HG03354 (cell line): ENCODE measurements around the gene METTL14.

Source experiments
- ATAC-seq: cut with Tn5 transposase; IDR thresholded peaks from one replicate; pipeline ENCODE4 v1.9.1; 2021; ENCODE audit warnings: mild to moderate bottlenecking; ENCODE audit not compliant: unreplicated experiment, poor library complexity, severe bottlenecking

The METTL14 gene

DNA sequence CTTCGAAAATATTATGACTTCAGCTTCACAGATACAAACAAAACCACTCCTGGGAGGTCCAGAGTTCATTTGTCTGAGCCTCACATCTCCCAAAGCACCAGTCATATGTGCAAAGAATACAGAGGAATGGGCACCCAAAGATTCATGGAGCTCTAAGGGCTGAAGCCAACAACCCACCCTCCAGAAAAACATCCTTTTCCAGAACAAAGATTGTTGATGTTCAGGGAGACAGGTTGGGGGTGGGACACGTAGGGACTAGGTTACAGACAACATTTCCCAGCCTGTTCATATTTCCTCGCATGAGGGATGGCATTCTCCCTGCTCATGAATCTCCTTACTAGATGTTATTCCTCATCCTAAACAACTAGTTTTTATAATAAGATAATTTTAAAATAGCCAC, 71.2 kb downstream of the METTL14 start:
- no peak for ATAC-seq

DNA sequence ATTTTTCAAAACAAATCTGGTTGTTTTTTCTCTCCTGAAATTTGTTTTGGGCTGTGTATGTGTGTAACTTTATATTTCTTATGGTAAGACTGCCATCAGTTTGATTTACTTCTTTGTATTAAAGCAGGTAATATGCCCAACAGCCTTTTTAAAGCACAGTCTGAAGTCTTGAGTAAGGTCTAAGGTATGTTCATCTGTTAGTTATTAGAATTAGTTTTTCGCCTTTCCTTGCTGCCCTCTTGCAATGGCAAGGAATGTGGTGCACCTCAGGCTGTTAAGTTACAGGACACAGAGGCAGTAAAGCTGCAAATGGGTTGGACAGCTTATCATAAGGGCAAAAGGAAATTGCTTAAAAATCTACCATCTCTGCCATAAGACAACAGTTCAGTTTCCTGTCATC, 71.8 kb downstream of the METTL14 start:
- no peak for ATAC-seq

DNA sequence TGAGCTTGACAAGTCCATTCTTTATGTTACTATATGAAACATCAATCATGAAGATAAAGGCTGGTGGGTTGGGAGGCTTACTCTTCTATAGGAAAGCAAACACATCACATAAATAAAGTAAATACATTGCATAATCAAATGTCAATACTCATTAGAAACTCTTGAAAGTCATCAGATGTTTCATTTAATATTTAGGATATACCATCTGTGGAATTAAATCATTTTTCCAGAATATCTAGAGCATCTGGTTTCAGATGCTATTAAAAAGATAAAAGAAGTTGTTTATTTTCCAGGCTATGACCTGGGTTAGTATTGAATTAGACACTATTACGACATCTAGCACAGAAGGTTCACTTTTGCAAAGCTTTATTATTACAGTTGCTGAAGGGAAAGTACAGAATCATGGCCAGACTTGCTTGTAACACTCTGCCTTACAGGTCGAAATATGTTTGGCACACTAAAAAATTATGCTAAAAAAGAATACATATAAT, 72.6 kb downstream of the METTL14 start:
- ATAC-seq = no peak

DNA sequence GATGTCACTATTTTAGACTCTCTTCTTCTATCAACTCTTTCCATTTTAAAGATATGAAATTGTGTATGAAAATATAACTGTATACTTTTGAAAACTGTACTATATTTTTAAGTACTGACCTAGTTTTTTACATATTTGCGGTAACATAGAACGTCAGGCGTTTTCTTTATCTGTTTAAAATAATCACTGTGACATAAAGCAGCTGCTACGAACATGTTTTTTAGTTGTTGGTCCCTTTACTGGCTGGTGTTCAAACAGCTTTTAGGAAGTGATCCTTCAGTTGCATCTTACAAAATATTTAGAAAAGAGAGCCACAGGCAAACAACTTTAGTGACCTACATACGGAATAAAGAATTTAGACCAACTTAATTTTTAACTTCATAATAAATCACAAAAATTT, 73.1 kb downstream of the METTL14 start:
- ATAC-seq = no peak

DNA sequence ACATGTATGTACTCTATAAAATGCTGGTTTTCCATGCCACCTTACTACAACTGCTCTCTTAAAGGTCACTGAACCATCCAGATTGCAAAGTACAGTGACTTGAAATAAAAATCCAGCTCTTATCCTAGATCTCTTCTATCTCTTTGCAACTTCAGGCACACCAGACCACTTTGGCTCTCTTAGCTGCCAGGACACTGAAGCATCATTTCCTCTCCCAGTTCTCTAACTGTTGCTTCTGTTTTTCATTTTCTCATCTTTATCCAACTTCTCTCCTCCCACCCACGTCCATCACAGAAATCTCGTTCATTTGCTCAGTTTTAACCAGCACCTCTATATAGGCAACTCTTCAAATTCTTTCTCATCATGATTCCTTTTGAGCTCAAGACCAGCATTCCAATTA, 74.3 kb downstream of the METTL14 start:
- ATAC-seq = no peak

DNA sequence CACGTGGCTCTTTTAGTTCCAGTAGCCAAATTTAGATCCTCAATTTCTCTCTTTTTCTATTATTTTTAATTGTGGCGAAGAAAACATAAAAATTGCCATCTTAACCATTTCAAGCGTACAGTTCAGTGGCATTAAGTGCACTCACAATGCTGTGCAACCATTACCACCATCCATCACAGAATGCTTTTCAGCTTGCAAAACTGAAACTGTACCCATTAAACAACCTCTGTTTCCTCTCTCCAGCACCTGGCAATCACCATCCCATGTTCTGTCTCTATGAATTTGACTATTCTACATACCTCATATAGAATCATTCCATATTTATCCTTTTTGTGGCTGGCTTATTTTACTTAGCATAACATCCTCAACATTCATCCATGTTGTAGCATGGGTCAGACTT, 74.9 kb downstream of the METTL14 start:
- ATAC-seq = peak; percentile 69

DNA sequence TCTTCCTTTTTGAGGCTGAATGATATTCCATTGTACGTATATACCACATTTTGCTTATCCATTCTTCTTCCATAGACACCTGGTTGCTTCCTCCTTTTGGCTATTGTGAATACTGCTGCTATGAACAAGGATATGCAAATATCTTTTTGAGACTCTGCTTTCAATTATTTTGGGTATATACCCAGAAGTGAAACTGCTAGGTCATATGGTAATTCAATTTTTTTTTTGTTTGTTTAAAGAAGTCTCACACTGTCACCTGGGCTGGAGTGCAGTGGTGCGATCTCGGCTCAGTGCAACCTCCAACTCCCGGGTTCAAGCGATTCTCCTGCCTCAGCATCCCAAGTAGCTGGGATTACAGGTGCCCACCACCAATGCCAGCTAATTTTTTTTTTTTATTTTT, 75.3 kb downstream of the METTL14 start:
- ATAC-seq = peak; percentile 99

DNA sequence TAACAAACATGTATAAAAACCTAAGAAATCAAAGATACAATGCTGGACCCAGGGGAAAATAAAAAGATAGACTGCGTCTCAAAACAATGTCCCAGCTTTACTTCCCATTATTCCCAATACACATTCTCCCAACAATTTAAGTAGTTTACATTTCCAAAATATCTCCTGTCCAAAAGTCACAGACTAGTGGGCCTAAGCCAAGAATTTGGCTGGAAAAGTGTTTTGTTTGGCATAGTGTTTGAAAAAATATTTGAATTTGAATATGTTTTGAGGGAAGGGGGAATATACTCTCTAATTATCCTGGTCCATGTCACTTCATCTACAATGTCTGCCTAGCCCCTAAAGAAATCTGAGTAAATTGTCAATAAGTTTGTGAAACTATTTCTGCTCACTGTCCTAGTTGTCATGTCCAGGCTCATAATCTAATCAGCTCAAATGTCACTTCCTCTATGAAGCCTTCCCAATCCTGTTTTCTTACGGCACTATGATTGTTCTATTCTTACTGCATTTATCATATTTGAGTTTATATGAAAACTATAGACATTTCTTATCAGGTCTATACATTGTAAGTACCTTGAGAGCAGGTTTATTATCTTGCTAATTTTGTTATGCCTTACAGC, 76.3 kb downstream of the METTL14 start:
- ATAC-seq = no peak

DNA sequence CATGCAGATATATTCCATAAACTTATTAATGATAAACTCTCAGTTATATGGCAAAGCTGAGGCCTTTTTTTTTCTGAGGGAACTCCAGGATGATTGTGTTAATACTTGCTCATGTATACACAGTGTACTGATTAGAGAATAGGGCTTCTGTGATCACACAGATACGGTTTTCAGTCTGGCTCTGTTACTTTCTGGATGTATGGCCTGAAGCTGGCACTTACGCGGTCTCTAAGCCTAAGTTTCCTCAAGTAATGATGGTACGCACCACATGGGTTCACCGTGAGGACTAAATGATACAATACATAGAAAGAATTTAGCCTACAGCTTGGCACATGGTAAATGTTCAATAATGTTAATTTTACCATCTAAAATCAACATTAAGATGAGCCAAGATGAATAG, 77.0 kb downstream of the METTL14 start:
- no peak for ATAC-seq

DNA sequence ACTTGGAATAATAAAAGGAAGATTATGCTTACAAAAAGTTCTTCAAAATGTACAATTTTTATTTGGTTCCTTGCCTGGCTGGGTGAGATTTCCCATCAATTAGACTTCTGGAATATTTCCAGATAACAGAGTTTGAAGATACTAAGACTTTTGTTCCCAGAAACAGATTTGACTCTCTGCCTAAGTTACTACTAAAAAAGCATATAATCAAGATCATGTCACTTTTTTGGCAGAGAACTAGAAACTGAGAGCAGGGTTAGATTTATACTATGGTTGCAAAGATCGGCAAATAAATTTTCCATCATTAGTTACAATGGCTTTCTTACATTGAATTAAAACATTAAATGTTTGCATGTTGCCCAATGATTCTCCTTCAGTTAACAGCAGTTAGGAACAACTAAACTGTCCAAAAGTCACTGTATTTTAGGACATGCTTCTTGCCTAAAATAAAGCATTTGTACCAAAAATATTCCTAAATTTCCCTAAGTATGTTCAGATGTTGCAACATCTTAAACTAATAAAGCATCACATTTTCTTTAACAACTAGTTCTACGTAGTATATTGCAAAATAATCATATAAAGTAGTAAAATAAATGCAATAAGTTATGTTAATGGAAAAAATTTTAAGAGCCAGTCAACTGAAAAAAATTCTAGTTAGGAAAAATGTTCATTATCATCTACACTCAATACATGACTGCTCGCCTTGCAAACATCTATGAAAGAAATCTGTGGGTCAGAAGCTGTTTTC, 77.7 kb downstream of the METTL14 start:
- no peak for ATAC-seq
